NOMO-1 treated with DMSO at 0.1 percent for 48 hours (cell line): ENCODE measurements around the gene ALOX12B.
"Not testable (repeated sequence)": the region's sequence is repeated elsewhere in the genome, so short reads cannot be mapped to it uniquely, and the experiment has no call there.

Source experiments
- DNase-seq: peaks from one replicate; lab custom pipeline; 2025; ENCODE audit not compliant: unreplicated experiment; lab: John Stamatoyannopoulos, UW

Gene ALOX12B

GRCh38 chr17:8046929-8047768 lies 40.4 kb downstream of the ALOX12B start:
- no peak for DNase-seq

- DNase-seq = no peak
Observed at GRCh38 chr17:8046306-8046928, 41.1 kb downstream of the ALOX12B start.

GRCh38 chr17:8044819-8045810 lies 42.4 kb downstream of the ALOX12B start:
- DNase-seq = no peak

DNA sequence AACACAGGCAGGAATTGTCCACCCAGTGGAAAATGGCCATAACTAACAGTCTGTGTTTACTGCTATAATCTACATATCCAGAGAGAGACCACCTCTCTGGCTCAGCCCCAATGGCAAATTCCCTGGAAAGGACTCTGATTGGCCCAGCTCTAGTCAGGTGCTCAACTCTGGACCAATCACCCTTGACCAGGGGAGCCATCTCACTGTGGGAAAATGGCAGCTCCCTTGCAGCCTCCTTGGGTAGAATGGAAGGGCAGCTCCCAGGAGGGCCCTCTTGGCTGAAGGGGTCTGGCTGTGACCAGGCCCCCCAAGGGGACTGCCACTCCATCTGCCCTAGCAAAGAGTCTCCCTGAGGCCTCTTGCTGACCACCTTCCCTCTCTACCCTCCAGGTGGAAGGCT lies 45.5 kb downstream of the ALOX12B start:
- DNase-seq = no peak

GRCh38 chr17:8041249-8041928 lies 46.1 kb downstream of the ALOX12B start:
- peak; percentile 95 for DNase-seq

GRCh38 chr17:8039611-8040168 lies 47.8 kb downstream of the ALOX12B start:
- DNase-seq = no peak

DNA sequence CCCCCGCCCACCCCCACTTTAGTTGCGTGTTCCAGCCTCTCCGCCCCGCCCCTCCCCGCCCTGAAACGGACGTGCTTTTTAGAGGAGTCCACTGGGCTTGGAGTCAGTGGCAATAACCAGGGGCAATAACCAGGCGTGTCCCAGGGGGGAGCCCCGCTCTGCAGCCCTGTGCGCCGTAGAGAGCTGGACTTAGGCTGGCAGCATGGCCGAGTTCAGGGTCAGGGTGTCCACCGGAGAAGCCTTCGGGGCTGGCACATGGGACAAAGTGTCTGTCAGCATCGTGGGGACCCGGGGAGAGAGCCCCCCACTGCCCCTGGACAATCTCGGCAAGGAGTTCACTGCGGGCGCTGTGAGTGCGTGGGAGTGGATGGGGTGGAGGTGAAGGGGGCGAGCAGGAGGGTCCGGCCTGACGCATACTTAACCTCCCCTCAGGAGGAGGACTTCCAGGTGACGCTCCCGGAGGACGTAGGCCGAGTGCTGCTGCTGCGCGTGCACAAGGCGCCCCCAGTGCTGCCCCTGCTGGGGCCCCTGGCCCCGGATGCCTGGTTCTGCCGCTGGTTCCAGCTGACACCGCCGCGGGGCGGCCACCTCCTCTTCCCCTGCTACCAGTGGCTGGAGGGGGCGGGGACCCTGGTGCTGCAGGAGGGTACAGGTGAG lies 48.4 kb downstream of the ALOX12B start, which contains the start of gene ALOX15B:
ALOX15B (plus strand) TSS at position 106 of the 657 bp plus-strand sequence; CDS start at position 203, 97 bp downstream.
- no peak for DNase-seq

DNA sequence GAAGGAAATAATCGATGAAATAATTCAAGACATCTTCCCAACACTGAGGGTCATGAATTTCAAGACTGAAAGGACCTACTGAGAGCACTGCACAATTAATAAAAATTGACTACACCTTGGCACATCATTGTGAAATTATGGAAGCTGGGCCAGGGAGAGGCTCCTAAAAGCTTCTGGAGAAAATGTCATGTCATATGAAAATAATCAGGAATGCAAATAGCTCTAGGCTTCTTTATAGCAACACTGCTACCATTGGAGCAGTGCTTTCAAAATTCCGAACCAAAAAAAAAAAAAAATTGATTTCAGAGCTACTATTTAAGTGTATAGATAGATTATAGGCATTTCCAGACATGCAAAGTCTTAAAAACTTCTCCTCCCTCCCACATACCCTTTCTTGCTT lies 55.1 kb downstream of the ALOX12B start:
- DNase-seq = no peak

GRCh38 chr17:8031950-8032349 lies 55.6 kb downstream of the ALOX12B start:
- DNase-seq = no peak

GRCh38 chr17:8031261-8031661 lies 56.3 kb downstream of the ALOX12B start:
- DNase-seq = no peak

DNA sequence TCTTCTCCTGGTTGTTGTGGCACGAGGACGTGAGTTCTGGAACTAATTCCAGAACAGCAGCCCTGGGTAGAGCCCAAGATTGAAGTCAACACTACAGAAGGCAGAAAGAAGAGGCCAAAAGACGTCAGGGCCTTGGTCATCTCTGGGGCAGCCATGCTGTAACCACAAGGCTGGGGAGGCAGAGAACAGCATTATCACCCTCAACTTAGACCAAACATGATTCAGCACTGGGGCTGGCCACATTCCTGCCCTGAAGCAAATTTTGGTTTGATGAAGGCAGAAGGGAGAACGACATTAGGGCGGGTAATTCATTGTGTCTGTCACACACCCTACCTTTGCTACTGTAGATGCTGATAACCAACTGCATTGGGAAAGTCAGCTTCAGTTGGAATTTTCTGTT lies 58.4 kb downstream of the ALOX12B start:
- no peak for DNase-seq

DNA sequence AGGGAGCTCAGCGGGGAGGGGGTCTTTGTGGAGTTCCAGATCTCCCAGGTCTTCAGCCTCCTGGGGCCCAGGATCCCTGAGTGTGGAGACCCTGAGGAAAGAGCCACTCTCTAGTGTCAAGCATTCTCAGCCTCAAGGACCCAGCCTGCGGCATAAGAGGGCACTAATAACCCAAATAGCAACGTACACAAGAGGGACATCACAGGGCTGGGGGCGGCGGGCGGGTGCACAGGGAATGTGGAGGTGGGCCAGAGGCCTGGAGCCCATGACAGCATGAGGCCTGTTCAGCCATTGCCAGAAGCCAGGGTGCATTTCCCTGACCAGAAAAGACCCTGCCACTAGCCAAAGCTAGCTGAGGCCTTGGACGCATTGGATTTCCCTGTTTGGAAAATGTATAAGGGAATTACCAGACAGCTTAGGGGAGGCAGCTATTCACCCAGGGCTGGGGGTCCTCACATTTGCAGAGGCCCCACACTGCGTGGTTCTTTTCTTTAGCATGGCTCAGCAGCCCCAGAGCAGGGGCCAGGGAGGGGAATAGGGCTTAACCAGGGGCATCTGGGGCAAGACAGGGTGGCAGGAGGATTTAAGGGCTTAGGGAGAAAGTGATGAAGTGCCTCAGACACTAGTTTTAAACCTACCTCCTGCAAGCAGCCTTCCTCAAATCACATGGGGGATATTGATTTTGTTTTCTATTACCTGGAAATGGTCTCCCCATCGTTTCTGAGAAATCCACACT lies 62.2 kb downstream of the ALOX12B start:
- no peak for DNase-seq

DNA sequence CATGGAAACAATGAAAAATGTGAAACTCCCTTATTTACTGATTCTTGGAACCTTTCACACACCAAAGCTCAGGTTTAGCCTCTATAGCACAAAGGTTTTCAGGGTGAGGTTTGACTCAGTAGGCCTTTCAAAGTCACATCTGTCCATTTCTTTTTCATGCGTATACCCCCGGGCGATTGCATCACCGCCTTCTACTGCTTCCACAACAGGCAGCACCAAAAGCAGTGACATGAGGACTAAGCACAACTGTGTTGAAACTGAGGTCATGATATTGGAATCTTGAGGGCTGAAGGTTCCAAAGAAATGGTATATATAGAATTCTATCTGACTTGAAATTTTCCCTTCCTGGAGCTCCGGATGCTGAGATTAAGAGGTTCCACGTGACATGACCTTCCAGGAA lies 63.4 kb downstream of the ALOX12B start:
- DNase-seq = not testable (repeated sequence)
